MM.1S (cell line): Measurements from ENCODE around the gene SMG6.

ENCODE experiments used
- DNase-seq: peaks from one replicate; pipeline ENCODE4 v3.0.0-alpha.2; 2015
- H2AFZ ChIP-seq: fragments of 300-600 bp; sonication (generic); 2 replicates; pipeline ENCODE4 v1.6.0; 2016; ENCODE audit warnings: antibody characterized with exemption, low read length
- H3F3A ChIP-seq: fragments of 300-600 bp; sonication (generic); 2 replicates; pipeline ENCODE4 v1.6.1; 2016; ENCODE audit warnings: mild to moderate bottlenecking, antibody characterized with exemption, low read length, moderate library complexity, mixed read lengths; ENCODE audit not compliant: insufficient read depth
- H3K27ac ChIP-seq: fragments of 300-600 bp; sonication (generic); 2 replicates; pipeline ENCODE4 v1.5.1; 2016; ENCODE audit warnings: mild to moderate bottlenecking, low read length
- H3K27me3 ChIP-seq: fragments of 300-600 bp; sonication (generic); replicated peaks from 2 replicates; pipeline ENCODE4 v1.6.0; 2016; ENCODE audit warnings: low read length; ENCODE audit not compliant: insufficient read depth
- H3K36me3 ChIP-seq: fragments of 300-600 bp; sonication (generic); replicated peaks from 2 replicates; pipeline ENCODE4 v1.6.1; 2016; ENCODE audit warnings: mild to moderate bottlenecking, low read length, mixed read lengths; ENCODE audit not compliant: insufficient read depth
- H3K4me1 ChIP-seq: fragments of 300-600 bp; sonication (generic); 2 replicates; pipeline ENCODE4 v1.6.1; 2016; ENCODE audit warnings: low read length, mixed read lengths
- H3K4me2 ChIP-seq: fragments of 300-600 bp; sonication (generic); 2 replicates; pipeline ENCODE4 v1.6.0; 2016; ENCODE audit warnings: low read depth, low read length
- H3K4me3 ChIP-seq: fragments of 300-600 bp; sonication (generic); 2 replicates; pipeline ENCODE4 v1.5.1; 2016; ENCODE audit warnings: low read length, mixed read lengths
- H3K79me2 ChIP-seq: fragments of 300-600 bp; sonication (generic); 2 replicates; pipeline ENCODE4 v1.6.1; 2016; ENCODE audit warnings: mixed run types, low read length, mixed read lengths
- H3K9ac ChIP-seq: fragments of 300-600 bp; sonication (generic); 2 replicates; pipeline ENCODE4 v1.6.1; 2016; ENCODE audit warnings: low read length, mixed read lengths
- H3K9me2 ChIP-seq: fragments of 300-600 bp; sonication (generic); replicated peaks from 2 replicates; pipeline ENCODE4 v1.6.1; 2016; ENCODE audit warnings: mild to moderate bottlenecking, low read length, mixed read lengths; ENCODE audit not compliant: insufficient read depth
- H3K9me3 ChIP-seq: fragments of 300-600 bp; sonication (generic); replicated peaks from 2 replicates; pipeline ENCODE4 v1.6.1; 2016; ENCODE audit warnings: mild to moderate bottlenecking, low read length, mixed read lengths; ENCODE audit not compliant: insufficient read depth
- H4K20me1 ChIP-seq: fragments of 300-600 bp; sonication (generic); 2 replicates; pipeline ENCODE4 v1.6.1; 2016; ENCODE audit warnings: mild to moderate bottlenecking, low read length, moderate library complexity, mixed read lengths; ENCODE audit not compliant: insufficient read depth
- CTCF ChIP-seq: fragments of 300-600 bp; sonication (generic); IDR thresholded peaks from 2 replicates; pipeline ENCODE4 v1.5.1; 2016; ENCODE audit warnings: antibody characterized with exemption, low read length, mixed read lengths
- EZH2 ChIP-seq: fragments of 300-600 bp; sonication (generic); optimal IDR thresholded peaks from 2 replicates; pipeline ENCODE3; 2017; ENCODE audit warnings: low read depth, mild to moderate bottlenecking, antibody characterized with exemption, low read length, mixed read lengths
- EZH2phosphoT487 ChIP-seq: fragments of 300-600 bp; sonication (generic); IDR thresholded peaks from 2 replicates; pipeline ENCODE4 v1.6.1; 2018; ENCODE audit warnings: antibody characterized with exemption, low read length

The SMG6 gene

GRCh38 chr17:2035541-2036488 lies 267.8 kb downstream of the SMG6 start:
- Histone ChIP-seq H3K79me2 (peaks cover 14% of the 10 kb centered on the region), H3K27me3 (no peaks in the 10 kb centered on the region), H3K4me2 (no peak overlapping the region), H3K9me2 (no peaks in the 10 kb centered on the region), H3K9ac (no peak overlapping the region), H3K9me3 (no peaks in the 10 kb centered on the region), H3F3A (no peaks in the 10 kb centered on the region), H3K4me3 (no peak overlapping the region), H2AFZ (no peak overlapping the region), H3K4me1 (0 out of 2 replicates have a peak, but pooled peaks cover 4% of the 10 kb centered on the region), H3K27ac (no peak overlapping the region), H4K20me1 (no peaks in the 10 kb centered on the region), H3K36me3 (no peaks in the 10 kb centered on the region)
- no peak for DNase-seq
- TF ChIP-seq EZH2 (no peak), CTCF (no peak), EZH2phosphoT487 (no peak)

GRCh38 chr17:2034806-2035540 lies 268.6 kb downstream of the SMG6 start:
- no peak for DNase-seq
- H3K4me1 ChIP-seq, result 0 out of 2 replicates have a peak, but pooled peaks cover 5% of the 10 kb centered on the region
- no peaks in the 10 kb centered on the region for H3K36me3 ChIP-seq
- no peaks in the 10 kb centered on the region for H3K9me2 ChIP-seq
- H3K4me3 ChIP-seq, result no peak overlapping the region
- no peaks in the 10 kb centered on the region for H3K27me3 ChIP-seq
- H3K79me2 ChIP-seq, result peaks cover 22% of the 10 kb centered on the region
- no peaks in the 10 kb centered on the region for H3K9me3 ChIP-seq
- TF ChIP-seq EZH2phosphoT487 (no peak), CTCF (no peak), EZH2 (no peak)
- H3F3A ChIP-seq, result no peaks in the 10 kb centered on the region
- H3K9ac ChIP-seq, result no peak overlapping the region
- no peaks in the 10 kb centered on the region for H4K20me1 ChIP-seq
- no peak overlapping the region for H2AFZ ChIP-seq
- no peak overlapping the region for H3K27ac ChIP-seq
- no peak overlapping the region for H3K4me2 ChIP-seq

- Histone ChIP-seq H3K9me3 (no peaks in the 10 kb centered on the region), H3K4me3 (no peak overlapping the region), H3K4me2 (no peak overlapping the region), H4K20me1 (no peaks in the 10 kb centered on the region), H3K36me3 (no peaks in the 10 kb centered on the region), H3K27me3 (peaks cover 4% of the 10 kb centered on the region), H3K9me2 (no peaks in the 10 kb centered on the region), H3K27ac (no peak overlapping the region), H3K79me2 (peaks cover 22% of the 10 kb centered on the region), H2AFZ (no peak overlapping the region), H3K9ac (no peak overlapping the region), H3F3A (no peaks in the 10 kb centered on the region), H3K4me1 (0 out of 2 replicates have a peak, but pooled peaks cover 5% of the 10 kb centered on the region)
- no peak for DNase-seq
- TF ChIP-seq EZH2, result no peak
- no peak for TF ChIP-seq CTCF
- TF ChIP-seq EZH2phosphoT487, result no peak
Measured at GRCh38 chr17:2034157-2034556, 269.4 kb downstream of the SMG6 start.
